ENCODE data around the gene ELP2. TPM values are rescaled to one million over a fixed set of nuclear protein-coding genes. Genes with fewer than 3 reads are reported as not detected.

The ELP2 gene
- total RNA-seq, 2 experiments from 2014 or later, result 200 to 206 TPM

- Histone ChIP-seq H3K27ac (ENCODE audit: low read depth in 1 of 2, low read length in 2 of 2) (peak overlapping the region; percentile 99), H3K4me3 (ENCODE audit: low read length) (peak overlapping the region; percentile 77), H3K36me3 (ENCODE audit: insufficient read depth, low read length) (peaks cover 8% of the 10 kb centered on the region), H3K9me3 (ENCODE audit: control insufficient read depth in 1 of 2, insufficient read depth in 1 of 2, low read length in 2 of 2) (no peaks in the 10 kb centered on the region), H3K27me3 (ENCODE audit: control insufficient read depth in 1 of 2, insufficient read depth in 2 of 2, low read length in 2 of 2) (no peaks in the 10 kb centered on the region), H3K4me1 (ENCODE audit: insufficient read depth, low read length) (peaks cover 48% of the 10 kb centered on the region)
- Mint-ChIP-seq H3K27me3 (no peaks in the 10 kb centered on the region), H3K9me3 (no peaks in the 10 kb centered on the region), H3K4me3 (peak overlapping the region; percentile 95), H3K36me3 (ENCODE audit: low read depth) (peaks cover 60% of the 10 kb centered on the region), H3K4me1 (ENCODE audit: low read depth) (peaks cover 73% of the 10 kb centered on the region), H3K27ac (peak overlapping the region; percentile 98)
- CTCF ChIA-PET, result interaction anchor here (2.1 kb wide), 1 partner anchor 34 kb away, joined by 9 read pairs; no protein-coding TSS in a partner anchor
- ATAC-seq (ENCODE audit: poor library complexity) (peak; percentile 1), DNase-seq (peak in 3 of 14 experiments; percentile 8 to 29 (median 14))
- intact Hi-C loops (cut with DNase I, micrococcal nuclease), result loop anchor here in 1 of 2 experiments (2.0 to 5.0 kb wide), 3 partner anchors 155 to 1093 kb away; partner anchors contain the start of gene ZNF24
- TF ChIP-seq, protein P1, sequence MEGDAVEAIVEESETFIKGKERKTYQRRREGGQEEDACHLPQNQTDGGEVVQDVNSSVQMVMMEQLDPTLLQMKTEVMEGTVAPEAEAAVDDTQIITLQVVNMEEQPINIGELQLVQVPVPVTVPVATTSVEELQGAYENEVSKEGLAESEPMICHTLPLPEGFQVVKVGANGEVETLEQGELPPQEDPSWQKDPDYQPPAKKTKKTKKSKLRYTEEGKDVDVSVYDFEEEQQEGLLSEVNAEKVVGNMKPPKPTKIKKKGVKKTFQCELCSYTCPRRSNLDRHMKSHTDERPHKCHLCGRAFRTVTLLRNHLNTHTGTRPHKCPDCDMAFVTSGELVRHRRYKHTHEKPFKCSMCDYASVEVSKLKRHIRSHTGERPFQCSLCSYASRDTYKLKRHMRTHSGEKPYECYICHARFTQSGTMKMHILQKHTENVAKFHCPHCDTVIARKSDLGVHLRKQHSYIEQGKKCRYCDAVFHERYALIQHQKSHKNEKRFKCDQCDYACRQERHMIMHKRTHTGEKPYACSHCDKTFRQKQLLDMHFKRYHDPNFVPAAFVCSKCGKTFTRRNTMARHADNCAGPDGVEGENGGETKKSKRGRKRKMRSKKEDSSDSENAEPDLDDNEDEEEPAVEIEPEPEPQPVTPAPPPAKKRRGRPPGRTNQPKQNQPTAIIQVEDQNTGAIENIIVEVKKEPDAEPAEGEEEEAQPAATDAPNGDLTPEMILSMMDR (IDR thresholded peaks at IDR 0.05), result no peak
- POLR2A ChIA-PET, result interaction anchor here (0.7 to 3.2 kb wide), 12 partner anchors 9 to 889 kb away, joined by 3 to 29 read pairs (median 6); partner anchors contain the start of genes KIAA1328, RMP24, RPRD1A and TPGS2
Observed at GRCh38 chr18:36130039-36130831, 536 bp downstream of the ELP2 start.

DNA sequence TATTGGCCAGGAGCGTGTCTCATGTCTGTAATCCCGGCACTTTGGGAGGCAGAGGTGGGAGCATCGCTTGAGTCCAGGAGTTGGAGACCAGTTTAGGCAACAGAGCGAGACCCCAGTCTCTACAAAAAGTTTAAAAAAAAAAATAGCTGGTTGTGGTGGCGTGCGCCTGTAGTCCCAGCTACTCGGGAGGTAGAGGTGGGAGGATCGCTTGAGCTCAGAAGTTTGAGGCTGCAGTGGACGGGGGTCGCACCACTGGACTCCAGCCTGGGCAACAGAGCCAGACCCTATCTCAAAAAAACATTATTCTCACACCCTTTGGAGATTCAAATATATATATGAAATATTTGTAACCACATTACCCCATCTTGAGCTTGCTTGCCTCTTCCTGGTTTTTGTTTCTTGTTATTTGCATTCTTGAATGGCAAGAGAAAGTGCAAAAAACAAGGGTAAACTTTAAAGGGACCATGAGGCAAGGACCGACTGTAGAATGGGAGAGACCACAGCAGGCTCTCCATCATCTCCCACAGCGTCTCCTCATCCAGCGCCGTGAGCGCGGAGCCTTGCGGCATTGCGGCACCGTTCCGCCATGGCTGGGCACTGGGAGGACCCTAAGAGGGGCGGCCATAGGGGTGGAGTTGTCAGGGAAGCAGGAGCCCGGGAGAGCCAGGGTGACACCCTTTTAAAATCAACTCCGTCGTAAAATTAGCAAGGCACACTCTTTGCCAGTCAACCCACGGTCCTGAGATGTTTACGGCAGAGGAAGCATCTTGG lies 1.4 kb downstream of the ELP2 start:
- Histone ChIP-seq H3K36me3 (ENCODE audit: insufficient read depth, low read length) (peaks cover 12% of the 10 kb centered on the region), H3K4me3 (ENCODE audit: low read length) (peak overlapping the region; percentile 77), H3K27me3 (ENCODE audit: control insufficient read depth in 1 of 2, insufficient read depth in 2 of 2, low read length in 2 of 2) (no peaks in the 10 kb centered on the region), H3K27ac (ENCODE audit: low read depth in 1 of 2, low read length in 2 of 2) (no peak overlapping the region), H3K4me1 (ENCODE audit: insufficient read depth, low read length) (peaks cover 48% of the 10 kb centered on the region), H3K9me3 (ENCODE audit: control insufficient read depth in 1 of 2, insufficient read depth in 1 of 2, low read length in 2 of 2) (no peaks in the 10 kb centered on the region)
- no peaks in the 10 kb centered on the region for H3K9me3 Mint-ChIP-seq
- TF ChIP-seq, protein P1 (IDR thresholded peaks at IDR 0.05), result no peak
- no peak for ATAC-seq (ENCODE audit: poor library complexity)
- DNase-seq, result peak in 1 of 14 experiments; percentile 13
- intact Hi-C loops (cut with DNase I, micrococcal nuclease), result loop anchor here in 1 of 2 experiments (2.0 to 5.0 kb wide), 3 partner anchors 156 to 1094 kb away; partner anchors contain the start of gene ZNF24
- H3K36me3 Mint-ChIP-seq (ENCODE audit: low read depth), result peaks cover 60% of the 10 kb centered on the region
- peak overlapping the region; percentile 95 for H3K4me3 Mint-ChIP-seq
- H3K27me3 Mint-ChIP-seq, result no peaks in the 10 kb centered on the region
- peak overlapping the region; percentile 98 for H3K27ac Mint-ChIP-seq
- peaks cover 73% of the 10 kb centered on the region for H3K4me1 Mint-ChIP-seq (ENCODE audit: low read depth)
- ChIA-PET POLR2A (interaction anchor here (0.8 to 3.2 kb wide), 6 partner anchors 12 to 161 kb away, joined by 4 to 29 read pairs (median 5); partner anchors contain the start of genes RMP24 and RPRD1A), CTCF (no interaction called here)

All from CD4-positive, alpha-beta T cell (primary cell).